ENCODE results near the gene DOK6.

DOK6 gene

DNA sequence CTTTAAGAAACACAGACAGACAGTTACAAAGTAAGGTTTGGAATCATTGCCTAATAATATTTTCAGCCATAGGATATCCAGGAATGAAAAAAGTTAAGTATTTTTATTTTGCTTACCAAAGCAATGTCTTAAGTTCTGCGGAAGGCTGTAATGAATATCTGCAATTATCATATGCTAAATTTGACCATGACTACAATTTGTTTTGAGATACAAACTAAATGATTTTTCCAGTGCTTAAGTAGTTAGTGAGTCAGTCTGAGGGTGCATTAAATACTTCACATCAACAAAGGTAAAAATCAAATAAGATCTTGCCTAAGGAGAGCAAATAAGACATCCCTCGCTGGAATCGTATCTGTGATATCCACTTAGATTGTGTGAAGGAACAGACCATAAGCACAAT is 297.0 kb downstream of the DOK6 start:
- no peak for DNase-seq

DNA sequence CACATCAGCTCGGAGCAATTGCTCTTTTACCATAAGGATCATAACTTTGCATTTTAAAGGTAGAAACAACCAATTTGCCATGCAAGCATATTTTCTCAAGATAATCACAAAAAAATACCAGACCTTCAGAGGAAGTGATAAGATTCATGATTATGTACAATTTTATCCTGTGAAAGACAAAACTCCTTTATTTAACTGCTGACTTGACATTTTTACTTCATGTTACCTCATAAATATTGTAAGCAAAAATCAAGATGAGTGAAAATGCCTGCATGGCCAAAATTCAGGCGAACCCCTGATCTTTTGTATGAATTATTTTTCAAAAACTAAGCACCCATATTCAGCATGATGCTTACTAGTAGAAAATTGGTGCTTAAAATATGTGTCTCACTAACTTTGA is 300.6 kb downstream of the DOK6 start:
- no peak for DNase-seq

DNA sequence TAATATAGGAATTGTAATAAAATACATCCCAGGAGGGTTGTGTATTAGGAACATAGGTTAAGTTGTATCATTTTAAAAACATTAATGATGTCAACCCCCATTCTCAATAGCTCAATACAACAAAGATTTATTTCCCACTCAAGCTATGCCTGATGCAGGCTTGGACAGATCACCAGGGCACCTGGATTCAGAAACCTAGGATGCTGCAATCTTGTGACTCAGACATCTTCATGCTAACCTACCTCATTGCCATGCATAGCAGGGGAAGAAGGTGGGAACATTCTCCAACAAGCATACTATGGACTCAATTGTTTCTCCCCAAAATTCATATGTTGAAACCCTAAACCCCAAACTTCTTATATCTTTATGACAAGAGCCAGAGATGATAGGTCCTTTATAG is 302.8 kb downstream of the DOK6 start:
- no peak for DNase-seq

DNA sequence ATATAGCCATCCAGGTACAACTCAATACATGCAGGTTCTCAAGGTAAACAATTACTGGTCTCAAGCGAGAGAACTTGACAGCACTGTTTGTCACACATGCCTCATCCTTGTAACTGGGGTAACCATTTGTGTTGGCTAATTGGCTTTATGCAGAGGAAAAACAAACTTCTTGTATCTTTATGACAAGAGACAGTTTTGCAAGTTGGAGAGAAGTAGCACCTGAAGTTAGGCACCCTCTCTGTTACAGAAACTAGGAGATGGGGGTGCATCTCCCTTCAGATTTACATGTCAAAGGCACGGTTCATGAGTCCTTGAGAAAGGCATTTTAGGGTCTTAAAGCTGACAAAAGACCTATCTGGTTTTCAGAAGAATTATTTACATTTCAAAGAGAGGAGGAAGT is 305.3 kb downstream of the DOK6 start:
- DNase-seq = no peak

DNA sequence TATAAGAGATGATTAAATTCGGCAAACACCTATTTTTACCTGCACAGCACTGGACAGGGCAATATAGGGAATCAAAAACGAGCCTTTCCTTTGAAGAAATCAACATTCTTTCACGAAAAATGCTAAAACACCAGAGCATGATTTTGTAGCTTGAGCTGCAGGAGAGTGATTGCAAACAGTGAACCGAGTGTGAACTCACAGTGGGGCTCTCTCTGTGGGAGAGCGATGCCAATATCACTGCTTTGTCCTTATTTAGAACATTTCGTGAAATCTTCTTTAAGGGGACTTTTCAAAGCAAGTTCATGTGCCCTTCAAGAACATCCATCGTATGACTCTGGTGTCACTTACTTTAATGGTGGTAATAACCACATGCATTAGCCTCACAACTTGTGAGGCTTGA is 308.2 kb downstream of the DOK6 start:
- DNase-seq = no peak

DNA sequence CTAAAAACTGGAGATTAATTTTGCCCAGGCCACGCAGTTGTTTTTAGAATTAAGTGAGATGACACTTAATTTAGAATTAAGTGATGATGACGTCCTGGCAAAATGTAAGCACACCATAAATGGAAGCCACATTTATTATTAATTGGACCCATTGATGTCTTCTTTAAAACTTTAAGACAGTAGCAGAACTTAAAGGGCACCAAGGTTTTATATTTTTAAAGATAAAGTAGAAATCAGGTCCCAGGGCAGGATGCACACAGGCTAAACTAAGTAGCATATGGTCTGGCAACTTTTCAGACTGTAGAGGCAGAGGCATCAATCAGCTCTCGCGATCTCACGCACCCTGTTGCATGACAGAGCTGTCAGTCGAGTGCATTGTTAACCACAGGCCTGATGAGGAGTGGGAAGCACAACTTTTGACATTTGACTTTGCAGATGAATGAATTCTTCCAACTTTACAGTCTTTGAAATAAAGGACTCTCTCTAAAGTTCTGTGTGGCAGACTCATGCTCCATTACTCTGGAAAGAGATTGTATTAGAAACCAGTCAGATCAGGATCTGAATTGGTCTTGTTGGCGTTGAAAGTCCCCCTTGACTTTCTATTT is 314.6 kb downstream of the DOK6 start:
- DNase-seq = no peak

DNA sequence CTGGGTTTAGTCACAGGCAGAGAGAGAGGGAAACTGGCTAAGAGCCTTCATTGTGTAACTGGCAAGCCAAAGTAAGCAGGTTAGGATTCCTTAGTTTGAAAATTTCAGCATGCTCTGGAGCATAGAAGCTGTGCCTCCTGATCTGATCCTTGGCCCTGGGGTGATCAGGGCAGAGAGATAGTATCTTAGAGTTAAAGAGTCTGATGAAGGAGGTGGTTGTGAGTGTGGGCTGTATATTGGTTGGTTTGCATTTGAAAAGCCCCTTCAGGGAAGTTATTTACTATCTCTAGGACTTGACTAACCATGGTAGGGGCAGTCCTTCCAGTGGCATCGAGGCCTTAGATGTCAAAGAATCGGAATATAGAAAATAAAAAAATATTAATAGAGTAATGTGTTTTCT is 316.9 kb downstream of the DOK6 start:
- DNase-seq = no peak

DNA sequence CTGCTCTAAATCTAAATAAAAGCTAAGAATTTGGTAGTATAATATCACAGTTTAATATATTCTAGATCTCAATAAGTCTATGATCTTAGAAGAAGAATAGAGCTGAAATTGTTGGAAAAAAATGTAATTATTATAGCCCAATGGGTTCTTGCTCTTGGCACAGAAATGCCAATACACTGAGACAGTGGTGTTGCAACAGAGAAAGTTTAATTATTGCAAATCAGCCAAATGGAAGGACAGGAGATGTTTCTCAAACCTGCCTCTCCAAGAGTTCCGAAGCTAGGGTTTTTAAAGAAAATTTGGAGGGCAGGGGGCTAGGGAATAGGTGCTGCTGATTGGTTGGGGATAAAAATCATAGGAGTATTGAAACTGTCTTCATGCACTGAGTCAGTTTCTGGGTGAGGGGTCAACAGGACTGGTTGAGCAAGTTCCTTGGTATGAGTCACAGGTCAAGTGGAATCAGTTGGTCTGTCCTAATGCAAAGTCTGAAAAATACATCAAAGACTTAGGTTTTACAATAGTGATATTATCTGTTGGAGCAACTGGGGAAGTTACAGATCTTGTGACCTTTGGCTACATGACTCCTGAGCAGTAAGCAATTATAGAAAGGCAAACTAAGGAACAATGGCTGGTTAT is 318.3 kb downstream of the DOK6 start:
- DNase-seq = no peak

DNA sequence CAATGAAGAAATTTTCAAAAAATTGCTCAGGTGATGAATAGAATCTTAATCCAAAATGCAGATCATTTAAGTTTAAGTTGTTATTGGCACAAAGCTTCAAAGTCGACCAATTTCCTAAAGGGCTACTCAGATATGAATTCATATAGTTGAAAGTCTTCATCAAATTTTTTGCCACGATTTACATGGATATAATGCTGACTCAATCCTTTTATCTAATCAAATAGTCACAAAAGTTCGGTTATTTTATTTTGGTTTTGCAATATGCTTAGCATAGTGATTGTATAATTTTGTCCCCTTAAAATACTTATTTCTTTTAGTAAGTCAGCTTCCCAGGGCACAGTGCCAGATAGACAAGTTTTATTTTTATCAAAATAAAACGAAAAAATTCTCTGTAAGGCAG is 319.7 kb downstream of the DOK6 start:
- DNase-seq = no peak

DNA sequence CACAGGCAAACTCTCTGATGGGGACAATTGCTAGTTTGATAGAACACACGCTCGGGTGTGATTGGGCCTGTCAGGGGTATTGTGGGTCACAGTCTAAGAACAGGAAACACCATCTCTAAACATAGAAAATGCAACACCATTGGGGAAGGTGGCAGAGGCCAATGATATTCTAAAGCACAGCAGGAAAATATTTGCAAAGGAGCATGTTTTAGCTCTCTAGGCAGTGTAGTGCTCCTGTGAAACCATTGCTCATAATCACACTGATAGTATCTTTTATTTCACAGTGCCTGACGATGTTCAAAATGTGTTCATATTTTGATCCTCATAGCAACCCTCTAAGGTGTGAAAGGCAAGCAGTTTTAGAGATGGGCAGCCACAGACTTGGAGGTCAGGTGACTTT is 322.7 kb downstream of the DOK6 start:
- no peak for DNase-seq

DNA sequence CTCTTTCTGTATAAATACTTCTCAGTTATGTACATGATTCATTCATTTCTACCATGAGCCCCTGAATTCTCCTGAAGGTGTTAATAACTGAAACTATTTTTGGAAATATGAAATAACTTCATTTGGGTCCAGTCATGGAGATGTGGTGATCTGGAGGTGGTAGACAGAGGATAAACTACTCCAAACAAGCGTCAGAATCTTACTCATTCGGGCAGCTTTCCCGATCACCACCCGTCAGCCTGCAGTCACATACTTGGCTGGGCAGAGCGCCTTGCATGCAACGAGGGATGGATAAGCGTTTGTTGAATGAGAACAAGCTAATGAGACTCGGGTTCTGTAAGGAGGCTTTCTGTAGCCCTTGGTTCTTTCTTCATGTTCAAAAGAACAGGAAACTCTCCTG is 324.3 kb downstream of the DOK6 start:
- no peak for DNase-seq

DNA sequence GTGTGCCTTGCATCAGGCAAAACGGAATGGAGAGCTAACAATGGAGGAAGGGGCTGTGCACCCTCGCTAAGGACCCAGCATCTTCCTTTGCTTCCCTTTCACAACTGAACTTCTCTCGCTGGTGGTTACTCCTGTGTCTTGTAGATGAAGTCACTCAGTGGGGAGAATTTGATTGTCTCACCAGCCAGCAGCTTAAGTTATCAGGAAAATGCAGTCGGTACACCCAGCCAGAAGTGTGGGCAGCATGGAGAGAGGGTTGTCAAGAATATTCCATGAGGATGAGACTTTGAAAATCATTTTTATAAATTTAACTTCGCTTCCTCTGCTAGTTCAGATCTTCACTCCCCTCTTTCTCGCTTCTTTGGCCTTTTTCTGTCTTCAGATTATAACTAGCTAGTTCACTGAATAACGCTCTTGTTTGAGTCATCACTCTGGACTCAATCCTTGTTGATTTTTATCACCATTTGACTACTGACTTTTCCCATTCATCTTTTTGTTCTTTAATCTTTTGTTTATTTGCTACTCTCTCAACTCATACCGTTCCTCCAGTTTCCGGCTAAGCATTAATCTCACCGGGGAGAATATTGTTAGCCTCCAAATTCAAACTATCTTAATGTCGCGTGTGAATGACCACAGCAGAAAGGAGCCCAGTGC is 325.3 kb downstream of the DOK6 start:
- no peak for DNase-seq

DNA sequence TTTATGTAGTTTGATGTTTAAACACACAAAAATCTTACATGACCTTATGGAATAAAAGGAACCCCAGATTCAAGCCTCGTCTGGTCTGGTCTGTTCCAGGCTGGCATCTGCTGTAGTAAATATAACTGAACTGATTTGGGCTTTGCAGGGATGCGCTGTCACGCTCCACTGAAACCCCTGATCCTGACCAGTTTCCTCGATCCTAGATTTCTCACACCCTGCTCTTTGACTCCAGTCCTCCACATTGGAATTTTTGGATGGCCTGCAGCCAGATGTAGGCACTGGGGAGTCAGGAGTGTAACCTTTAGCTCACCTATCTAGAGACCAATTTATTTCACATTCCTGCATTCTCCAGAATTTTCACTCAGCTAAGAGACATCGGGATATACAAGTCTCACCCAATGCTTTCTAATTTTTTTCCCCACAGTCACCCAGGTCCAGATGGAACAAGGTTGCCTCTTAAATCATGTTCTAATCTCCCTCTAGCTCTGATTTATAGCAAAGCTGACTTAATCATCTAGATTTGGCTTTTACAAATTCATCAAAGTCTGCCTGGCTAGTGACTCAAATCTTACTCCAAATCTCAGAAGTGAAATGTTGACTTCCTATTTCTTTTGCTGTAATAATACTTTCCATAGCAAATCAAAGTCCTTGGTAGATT is 327.4 kb downstream of the DOK6 start:
- no peak for DNase-seq

DNA sequence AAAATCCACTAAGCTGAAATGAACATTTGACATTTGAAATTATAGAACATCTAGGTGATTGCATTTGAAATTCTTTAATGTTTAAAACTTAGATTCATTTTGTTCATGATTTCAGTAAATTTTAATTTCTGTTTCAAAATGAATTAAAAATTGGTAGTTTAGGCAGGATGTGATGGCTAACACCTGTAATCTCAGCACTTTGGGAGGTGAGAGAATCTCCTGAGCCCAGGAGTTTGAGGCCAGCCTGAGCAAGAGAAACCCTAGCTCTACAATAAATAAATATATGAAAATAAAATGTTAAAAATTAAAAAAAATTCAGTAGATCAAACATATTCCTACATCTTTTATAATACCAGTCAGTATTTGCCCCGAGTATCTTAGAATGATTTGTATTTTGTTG is 330.0 kb downstream of the DOK6 start:
- no peak for DNase-seq

DNA sequence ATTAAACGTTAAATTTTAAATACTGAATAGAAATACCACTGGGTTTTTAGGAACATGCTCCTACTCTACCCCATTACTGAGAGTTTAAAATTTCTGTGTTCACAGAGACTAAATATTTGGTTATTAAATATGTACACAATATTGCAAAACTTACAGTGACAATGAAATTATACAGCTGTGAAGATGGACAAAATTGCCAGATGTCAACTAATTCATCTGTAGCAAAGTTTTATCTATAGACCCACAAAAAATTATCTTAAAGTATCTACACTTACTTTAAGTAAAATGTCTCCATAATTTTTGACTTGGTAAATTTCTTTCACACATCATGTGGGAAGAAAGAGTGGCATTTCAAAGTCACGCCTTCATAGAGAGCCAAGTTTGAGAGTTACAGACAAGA is 333.8 kb downstream of the DOK6 start:
- no peak for DNase-seq

DNA sequence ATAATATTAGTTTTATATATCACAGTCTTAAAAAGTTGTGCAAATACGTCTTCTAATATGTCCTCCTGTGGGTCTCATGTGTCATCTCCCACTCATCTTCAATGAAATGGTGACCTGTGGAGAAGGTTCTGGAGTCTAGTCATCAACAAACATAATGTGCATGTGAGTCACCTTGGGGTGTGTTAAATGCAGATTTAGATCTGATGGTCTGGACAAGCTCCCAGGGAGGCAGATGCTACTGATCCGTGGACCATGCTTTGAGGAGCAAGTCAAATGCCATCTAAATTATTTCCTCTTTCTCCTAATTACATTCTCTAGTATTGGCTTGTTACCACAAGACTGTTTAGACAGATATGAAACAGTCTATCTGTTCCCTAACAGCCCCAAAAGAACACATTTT is 336.0 kb downstream of the DOK6 start:
- no peak for DNase-seq

DNA sequence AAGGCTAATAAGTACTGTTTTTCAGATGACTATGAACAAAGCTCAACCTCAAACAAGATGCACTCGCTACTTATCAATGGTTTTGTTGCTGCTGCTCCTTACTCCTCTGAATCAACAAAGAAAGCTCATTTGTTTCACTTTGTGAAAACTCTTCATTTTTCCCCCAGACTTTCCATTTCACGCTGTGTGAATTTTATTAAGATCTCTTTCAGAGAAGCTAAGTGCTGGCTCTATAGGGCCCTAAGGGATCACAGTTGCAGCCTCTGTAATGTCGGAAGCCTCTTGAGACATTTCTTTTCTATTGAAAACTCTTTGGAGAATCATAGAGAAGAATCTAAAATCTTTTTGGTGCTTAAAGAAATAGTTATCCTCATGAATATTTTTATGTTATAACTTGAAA is 337.2 kb downstream of the DOK6 start:
- no peak for DNase-seq

DNA sequence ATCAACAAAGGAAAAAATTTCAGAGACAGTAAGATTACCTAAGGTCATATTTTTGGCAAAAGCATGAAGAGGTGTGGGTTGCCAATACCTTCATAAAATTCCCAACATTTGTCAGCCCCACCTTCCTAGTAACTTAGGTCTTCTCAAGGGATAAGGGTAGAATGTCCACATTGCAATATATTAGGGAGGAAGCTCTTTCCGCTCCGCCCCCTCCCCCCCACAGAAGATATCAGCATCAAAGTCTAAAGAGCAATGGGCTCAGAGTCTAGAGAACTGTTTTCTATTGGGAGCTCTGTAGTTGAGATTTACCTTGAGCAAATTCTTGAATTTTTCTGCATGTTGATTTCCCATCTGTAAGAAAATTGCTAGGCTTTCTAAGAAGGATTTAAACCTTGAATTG is 346.7 kb downstream of the DOK6 start:
- no peak for DNase-seq

DNA sequence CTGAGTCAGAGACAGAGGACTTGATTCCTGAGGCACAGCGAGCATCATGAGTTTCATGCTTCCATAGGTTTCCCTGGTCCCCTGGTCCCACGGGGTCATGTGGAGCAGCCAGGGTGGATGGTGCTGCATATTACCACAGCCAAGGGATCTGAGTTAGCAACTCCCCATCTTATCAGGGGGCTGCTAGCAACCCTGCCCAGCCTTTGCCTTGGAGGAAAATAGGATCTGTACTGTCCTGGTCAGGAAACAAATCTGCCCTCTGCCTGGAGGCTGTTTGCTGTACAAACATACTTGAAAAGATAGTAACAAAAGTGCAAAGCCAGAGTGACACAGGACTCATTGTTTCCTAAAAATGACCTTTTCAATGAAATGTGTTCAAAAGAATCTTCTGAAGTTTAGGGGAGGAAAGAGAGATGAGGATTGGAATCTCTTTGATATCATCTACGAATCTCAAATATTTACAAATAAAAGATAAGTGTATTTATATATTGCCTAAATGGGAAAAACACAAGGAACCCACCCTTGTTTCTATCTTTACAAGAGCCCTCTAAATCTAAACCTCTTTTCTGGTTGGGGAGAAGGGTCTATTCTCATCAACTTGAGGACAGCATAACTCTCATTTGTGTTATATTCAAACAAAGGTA is 352.2 kb downstream of the DOK6 start:
- DNase-seq = no peak

DNA sequence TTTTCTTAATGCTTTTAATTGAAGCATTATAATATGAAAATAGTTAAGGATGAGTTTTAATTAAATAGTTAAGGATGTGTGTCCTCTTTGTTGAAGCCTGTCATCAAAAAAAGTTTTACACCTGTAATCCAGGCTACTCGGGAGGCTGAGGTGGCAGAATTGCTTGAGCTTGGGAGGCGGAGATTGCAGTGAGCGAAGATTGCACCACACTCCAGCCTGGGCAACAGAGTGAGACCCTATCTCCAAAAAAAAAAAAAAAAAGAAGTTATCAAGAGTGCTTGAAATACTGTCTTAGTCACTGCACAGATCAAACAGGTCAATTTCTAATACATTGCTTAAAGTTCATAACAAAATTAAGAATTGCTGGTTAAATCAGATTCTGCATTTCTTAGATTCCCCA is 353.4 kb downstream of the DOK6 start:
- DNase-seq = no peak

DNA sequence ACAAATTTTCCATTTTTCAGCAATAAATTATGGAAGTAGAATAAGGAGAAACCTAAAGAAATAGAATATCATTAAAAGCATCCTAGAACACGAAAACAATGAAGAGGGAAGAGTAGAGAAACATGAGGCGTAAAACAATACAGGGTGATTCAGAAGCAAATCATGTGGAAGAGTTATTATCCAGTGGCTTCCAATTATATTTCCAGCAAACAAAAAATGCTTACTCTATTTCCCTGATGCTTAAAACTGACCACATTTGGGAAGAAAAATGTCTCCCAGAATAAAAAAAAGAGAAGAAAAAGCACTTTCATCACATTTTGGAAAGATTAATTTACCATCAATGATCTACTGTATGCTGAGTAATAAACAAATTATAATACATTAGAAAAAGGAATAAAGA is 354.4 kb downstream of the DOK6 start:
- no peak for DNase-seq

DNA sequence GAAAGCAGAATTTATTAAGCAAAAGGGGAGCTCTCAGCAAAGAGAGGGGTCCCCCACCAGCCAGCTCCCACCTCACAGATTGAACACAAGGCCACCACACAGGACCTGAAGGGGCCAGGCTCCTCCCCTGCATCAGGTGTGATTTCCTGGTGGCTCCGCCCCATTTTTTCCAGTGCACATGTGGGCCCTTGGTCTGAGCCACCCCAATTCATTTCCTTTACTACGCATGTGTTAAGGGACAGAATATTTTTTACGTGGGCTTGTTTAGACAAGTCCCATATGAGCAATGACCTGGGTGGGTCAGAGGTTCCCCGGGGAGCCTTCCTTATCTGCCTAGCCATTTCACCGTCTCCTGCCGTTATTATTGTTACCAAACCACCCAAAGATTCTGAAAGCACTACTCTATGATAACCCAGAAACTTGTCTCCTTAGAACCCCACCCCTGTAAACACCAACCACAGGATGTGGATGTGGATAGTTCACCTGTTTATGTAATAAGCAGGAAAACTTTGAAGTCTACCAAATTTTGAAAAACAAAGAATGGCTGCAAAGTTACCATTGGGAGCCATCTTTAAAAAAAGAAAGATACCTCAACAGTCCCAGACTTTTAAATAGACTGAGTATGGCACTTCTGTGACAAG is 355.3 kb downstream of the DOK6 start:
- DNase-seq = no peak

DNA sequence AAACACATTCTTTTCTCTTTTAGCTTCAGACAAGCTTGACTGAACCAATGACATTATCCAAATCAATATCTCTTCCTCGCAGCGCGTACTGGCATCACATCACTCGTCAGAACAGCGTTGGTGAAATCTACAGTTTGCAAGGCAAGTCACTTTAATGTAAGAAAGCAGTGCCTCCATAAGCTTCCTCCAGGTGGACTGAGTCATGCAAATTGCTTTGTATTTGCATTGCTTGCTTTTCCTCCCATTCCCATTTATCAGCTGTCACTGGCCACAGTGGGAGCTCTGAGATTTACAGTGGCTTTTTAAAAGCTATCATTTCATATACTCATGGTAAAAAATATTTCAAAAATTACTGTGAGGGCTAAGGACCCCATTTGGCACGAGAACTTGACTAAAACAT is 357.0 kb downstream of the DOK6 start:
- no peak for DNase-seq
